ENCODE data around the gene MED15.

The MED15 gene

DNA sequence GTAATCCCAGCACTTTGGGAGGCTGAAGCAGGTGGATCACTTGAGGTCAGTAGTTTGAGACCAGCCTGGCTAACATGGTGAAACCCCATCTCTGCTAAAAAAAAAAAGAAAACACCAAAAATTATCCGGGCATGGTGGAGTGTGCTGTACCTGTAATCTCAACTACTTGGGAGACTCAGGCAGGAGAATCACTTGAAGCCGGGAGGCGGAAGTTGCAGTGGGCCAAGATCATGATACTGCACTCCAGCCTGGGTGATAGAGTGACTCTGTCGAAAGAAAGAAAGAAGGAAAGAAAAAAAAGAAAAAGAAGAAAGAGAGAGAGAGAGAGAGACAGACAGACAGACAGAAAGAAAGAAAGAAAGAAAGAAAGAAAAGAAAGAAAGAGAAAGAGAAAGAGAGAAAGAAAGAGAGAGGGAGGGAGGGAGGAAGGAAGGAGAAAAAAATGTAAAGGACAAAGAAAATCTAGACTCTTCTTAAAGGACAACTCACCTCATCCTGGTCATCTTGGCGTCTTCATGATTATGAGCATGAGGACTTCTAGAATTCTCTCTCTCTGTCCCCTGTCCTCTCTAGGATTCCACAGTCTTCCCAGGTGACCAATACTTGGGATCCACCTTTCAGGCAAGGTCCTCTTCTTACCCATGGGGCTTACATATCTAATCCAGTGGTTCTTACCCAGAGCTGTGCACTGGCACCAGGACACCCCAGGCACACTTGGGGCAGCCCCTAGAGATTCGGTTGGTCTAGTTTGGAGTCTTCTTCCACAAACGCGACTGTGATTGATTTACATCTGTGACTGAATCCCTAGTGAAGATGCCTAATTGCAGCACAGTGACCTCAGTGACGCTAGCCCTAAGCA, 120.9 kb downstream of the MED15 start:
- no peak overlapping the region for H3K4me2 ChIP-seq (ENCODE audit: low read length)
- no peak for TF ChIP-seq EZH2phosphoT487 (IDR thresholded peaks at IDR 0.05; ENCODE audit: borderline replicate concordance, low read length)
- TF ChIP-seq, protein P1, sequence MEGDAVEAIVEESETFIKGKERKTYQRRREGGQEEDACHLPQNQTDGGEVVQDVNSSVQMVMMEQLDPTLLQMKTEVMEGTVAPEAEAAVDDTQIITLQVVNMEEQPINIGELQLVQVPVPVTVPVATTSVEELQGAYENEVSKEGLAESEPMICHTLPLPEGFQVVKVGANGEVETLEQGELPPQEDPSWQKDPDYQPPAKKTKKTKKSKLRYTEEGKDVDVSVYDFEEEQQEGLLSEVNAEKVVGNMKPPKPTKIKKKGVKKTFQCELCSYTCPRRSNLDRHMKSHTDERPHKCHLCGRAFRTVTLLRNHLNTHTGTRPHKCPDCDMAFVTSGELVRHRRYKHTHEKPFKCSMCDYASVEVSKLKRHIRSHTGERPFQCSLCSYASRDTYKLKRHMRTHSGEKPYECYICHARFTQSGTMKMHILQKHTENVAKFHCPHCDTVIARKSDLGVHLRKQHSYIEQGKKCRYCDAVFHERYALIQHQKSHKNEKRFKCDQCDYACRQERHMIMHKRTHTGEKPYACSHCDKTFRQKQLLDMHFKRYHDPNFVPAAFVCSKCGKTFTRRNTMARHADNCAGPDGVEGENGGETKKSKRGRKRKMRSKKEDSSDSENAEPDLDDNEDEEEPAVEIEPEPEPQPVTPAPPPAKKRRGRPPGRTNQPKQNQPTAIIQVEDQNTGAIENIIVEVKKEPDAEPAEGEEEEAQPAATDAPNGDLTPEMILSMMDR (IDR thresholded peaks at IDR 0.05; ENCODE audit: low read depth, low read length, poor library complexity, severe bottlenecking) = no peak

GRCh38 chr22:20629401-20629800, 122.0 kb downstream of the MED15 start:
- no peaks in the 10 kb centered on the region for H3K9me2 ChIP-seq (replicated peaks; ENCODE audit: control insufficient read depth, low read length)
- H3K27ac ChIP-seq (ENCODE audit: low read depth, low read length) = no peak overlapping the region
- TF ChIP-seq, protein P1 (IDR thresholded peaks at IDR 0.05; ENCODE audit: low read depth, low read length, poor library complexity, severe bottlenecking) = no peak
- no peak for TF ChIP-seq EZH2phosphoT487 (IDR thresholded peaks at IDR 0.05; ENCODE audit: borderline replicate concordance, low read length)
- no peaks in the 10 kb centered on the region for H4K20me1 ChIP-seq (ENCODE audit: control insufficient read depth, insufficient read depth, low read depth, low read length)
- no peaks in the 10 kb centered on the region for H3K79me2 ChIP-seq (ENCODE audit: control insufficient read depth, low read length)
- no peak overlapping the region for H3K4me3 ChIP-seq (ENCODE audit: low read length)
- no peaks in the 10 kb centered on the region for H3F3A ChIP-seq (ENCODE audit: control insufficient read depth, insufficient read depth)
- no peaks in the 10 kb centered on the region for H3K4me1 ChIP-seq (ENCODE audit: control insufficient read depth, low read length)
- H3K4me2 ChIP-seq (ENCODE audit: low read length) = no peak overlapping the region
- no peaks in the 10 kb centered on the region for H3K9me3 ChIP-seq (ENCODE audit: control insufficient read depth, insufficient read depth, low read length)
- H3K36me3 ChIP-seq (ENCODE audit: control insufficient read depth, low read length) = no peaks in the 10 kb centered on the region
- peaks cover 26% of the 10 kb centered on the region for H3K27me3 ChIP-seq (ENCODE audit: control insufficient read depth, low read length)

More for the DNA sequence above, 120.9 kb downstream of the MED15 start:
- no peaks in the 10 kb centered on the region for H3F3A ChIP-seq (ENCODE audit: control insufficient read depth, insufficient read depth)
- no peaks in the 10 kb centered on the region for H3K4me1 ChIP-seq (ENCODE audit: control insufficient read depth, low read length)
- H3K4me3 ChIP-seq (ENCODE audit: low read length) = no peak overlapping the region
- H4K20me1 ChIP-seq (ENCODE audit: control insufficient read depth, insufficient read depth, low read depth, low read length) = no peaks in the 10 kb centered on the region
- no peaks in the 10 kb centered on the region for H3K9me2 ChIP-seq (replicated peaks; ENCODE audit: control insufficient read depth, low read length)
- no peaks in the 10 kb centered on the region for H3K9me3 ChIP-seq (ENCODE audit: control insufficient read depth, insufficient read depth, low read length)
- no peaks in the 10 kb centered on the region for H3K79me2 ChIP-seq (ENCODE audit: control insufficient read depth, low read length)
- no peaks in the 10 kb centered on the region for H3K36me3 ChIP-seq (ENCODE audit: control insufficient read depth, low read length)
- peaks cover 31% of the 10 kb centered on the region for H3K27me3 ChIP-seq (ENCODE audit: control insufficient read depth, low read length)
- H3K27ac ChIP-seq (ENCODE audit: low read depth, low read length) = no peak overlapping the region

- Histone ChIP-seq H3F3A (ENCODE audit: control insufficient read depth, insufficient read depth) (no peaks in the 10 kb centered on the region), H3K27ac (ENCODE audit: low read depth, low read length) (no peak overlapping the region), H3K9me2 (replicated peaks; ENCODE audit: control insufficient read depth, low read length) (no peaks in the 10 kb centered on the region), H3K4me2 (ENCODE audit: low read length) (no peak overlapping the region), H3K4me3 (ENCODE audit: low read length) (no peak overlapping the region), H3K27me3 (ENCODE audit: control insufficient read depth, low read length) (peaks cover 16% of the 10 kb centered on the region), H4K20me1 (ENCODE audit: control insufficient read depth, insufficient read depth, low read depth, low read length) (no peaks in the 10 kb centered on the region), H3K4me1 (ENCODE audit: control insufficient read depth, low read length) (no peaks in the 10 kb centered on the region), H3K79me2 (ENCODE audit: control insufficient read depth, low read length) (no peaks in the 10 kb centered on the region), H3K36me3 (ENCODE audit: control insufficient read depth, low read length) (no peaks in the 10 kb centered on the region), H3K9me3 (ENCODE audit: control insufficient read depth, insufficient read depth, low read length) (no peaks in the 10 kb centered on the region)
- TF ChIP-seq, protein P1 (IDR thresholded peaks at IDR 0.05; ENCODE audit: low read depth, low read length, poor library complexity, severe bottlenecking) = no peak
- no peak for TF ChIP-seq EZH2phosphoT487 (IDR thresholded peaks at IDR 0.05; ENCODE audit: borderline replicate concordance, low read length)
Observed at GRCh38 chr22:20630873-20631617, 123.6 kb downstream of the MED15 start.
